Chondrocyte (in vitro differentiated cells): ENCODE results near the gene DCP1B. TPM values are rescaled to one million over a fixed set of nuclear protein-coding genes. Genes with fewer than 3 reads are reported as not detected.
A peak's percentile ranks its signal among the peaks of the same experiment; 100 is the strongest.

Source experiments
- DNase-seq: peaks from one replicate; pipeline ENCODE4 v3.0.0; 2021; ENCODE audit warnings: mixed read lengths, low spot score
- H3K27ac Mint-ChIP-seq: one replicate; pipeline ENCODE4 v1.8.0; 2021; ENCODE audit warnings: mild to moderate bottlenecking, moderate library complexity, mixed read lengths; ENCODE audit not compliant: unreplicated experiment
- H3K27me3 Mint-ChIP-seq: 2 replicates; pipeline ENCODE4 v1.8.0; 2021; ENCODE audit warnings: low read depth, mixed read lengths
- H3K36me3 Mint-ChIP-seq: 2 replicates; pipeline ENCODE4 v1.8.0; 2021; ENCODE audit warnings: low read depth, mixed read lengths
- H3K4me1 Mint-ChIP-seq: 2 replicates; pipeline ENCODE4 v1.8.0; 2021; ENCODE audit warnings: low read depth, mild to moderate bottlenecking, mixed read lengths
- H3K4me3 Mint-ChIP-seq: one replicate; pipeline ENCODE4 v1.8.0; 2021; ENCODE audit warnings: mild to moderate bottlenecking, moderate library complexity, mixed read lengths; ENCODE audit not compliant: unreplicated experiment
- H3K9me3 Mint-ChIP-seq: 2 replicates; pipeline ENCODE4 v1.8.0; 2021; ENCODE audit warnings: low read depth, mixed read lengths
- total RNA-seq: library from RNA; stranded (reverse); gene quantifications from 3 replicates; pipeline ENCODE4 v1.2.1, GENCODE V29; 2021
- TF ChIP-seq, protein P1 (sequence below): fragments of 200-600 bp; sonication (generic); IDR thresholded peaks from 2 replicates; pipeline ENCODE4 v1.5.0; 2021; ENCODE audit warnings: antibody characterized with exemption, mild to moderate bottlenecking, moderate library complexity

DCP1B gene
- total RNA-seq, 1 donor from 2014 or later = 12.7 TPM

DNA sequence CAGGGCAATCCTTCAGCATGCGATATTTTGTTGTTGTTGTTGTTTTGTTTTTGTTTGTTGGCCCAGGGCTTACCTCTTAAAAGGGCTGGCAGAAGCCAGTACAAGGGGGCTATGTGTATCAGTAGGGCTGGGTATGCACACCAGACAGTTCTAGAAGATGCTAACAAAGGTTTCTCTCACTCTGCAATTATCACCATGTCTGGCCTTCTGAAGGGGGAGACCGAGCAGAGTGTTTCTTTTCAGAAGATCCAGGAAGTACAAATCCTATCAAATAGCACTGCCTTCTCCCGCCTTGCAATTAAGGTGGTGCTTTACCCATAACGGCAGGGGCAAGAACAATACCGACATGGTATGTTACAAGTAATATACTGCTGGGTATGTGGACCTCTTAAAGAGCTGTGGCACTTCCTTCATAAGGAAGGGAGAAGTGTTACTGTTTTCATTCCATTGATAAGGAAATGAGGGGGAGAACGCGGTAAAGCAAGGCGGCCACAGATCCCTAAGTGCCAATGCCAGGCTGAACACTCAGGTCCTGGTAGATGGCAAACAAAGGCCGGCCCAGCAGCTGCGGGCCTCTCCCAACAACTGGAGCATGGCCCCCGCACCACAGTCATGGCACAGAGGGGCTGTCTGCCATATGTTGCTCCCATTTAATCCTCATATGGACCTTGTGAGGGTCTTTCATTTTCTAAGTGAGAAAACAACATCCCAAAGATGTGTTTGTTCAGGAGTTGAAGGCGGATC is 66.6 kb downstream of the DCP1B start:
- peaks cover 10% of the 10 kb centered on the region for H3K36me3 Mint-ChIP-seq
- H3K27ac Mint-ChIP-seq = no peak overlapping the region
- H3K27me3 Mint-ChIP-seq = no peaks in the 10 kb centered on the region
- peaks cover 58% of the 10 kb centered on the region for H3K4me1 Mint-ChIP-seq
- no peak overlapping the region for H3K4me3 Mint-ChIP-seq
- DNase-seq = no peak
- TF ChIP-seq, protein P1, sequence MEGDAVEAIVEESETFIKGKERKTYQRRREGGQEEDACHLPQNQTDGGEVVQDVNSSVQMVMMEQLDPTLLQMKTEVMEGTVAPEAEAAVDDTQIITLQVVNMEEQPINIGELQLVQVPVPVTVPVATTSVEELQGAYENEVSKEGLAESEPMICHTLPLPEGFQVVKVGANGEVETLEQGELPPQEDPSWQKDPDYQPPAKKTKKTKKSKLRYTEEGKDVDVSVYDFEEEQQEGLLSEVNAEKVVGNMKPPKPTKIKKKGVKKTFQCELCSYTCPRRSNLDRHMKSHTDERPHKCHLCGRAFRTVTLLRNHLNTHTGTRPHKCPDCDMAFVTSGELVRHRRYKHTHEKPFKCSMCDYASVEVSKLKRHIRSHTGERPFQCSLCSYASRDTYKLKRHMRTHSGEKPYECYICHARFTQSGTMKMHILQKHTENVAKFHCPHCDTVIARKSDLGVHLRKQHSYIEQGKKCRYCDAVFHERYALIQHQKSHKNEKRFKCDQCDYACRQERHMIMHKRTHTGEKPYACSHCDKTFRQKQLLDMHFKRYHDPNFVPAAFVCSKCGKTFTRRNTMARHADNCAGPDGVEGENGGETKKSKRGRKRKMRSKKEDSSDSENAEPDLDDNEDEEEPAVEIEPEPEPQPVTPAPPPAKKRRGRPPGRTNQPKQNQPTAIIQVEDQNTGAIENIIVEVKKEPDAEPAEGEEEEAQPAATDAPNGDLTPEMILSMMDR = no peak
- no peaks in the 10 kb centered on the region for H3K9me3 Mint-ChIP-seq

DNA sequence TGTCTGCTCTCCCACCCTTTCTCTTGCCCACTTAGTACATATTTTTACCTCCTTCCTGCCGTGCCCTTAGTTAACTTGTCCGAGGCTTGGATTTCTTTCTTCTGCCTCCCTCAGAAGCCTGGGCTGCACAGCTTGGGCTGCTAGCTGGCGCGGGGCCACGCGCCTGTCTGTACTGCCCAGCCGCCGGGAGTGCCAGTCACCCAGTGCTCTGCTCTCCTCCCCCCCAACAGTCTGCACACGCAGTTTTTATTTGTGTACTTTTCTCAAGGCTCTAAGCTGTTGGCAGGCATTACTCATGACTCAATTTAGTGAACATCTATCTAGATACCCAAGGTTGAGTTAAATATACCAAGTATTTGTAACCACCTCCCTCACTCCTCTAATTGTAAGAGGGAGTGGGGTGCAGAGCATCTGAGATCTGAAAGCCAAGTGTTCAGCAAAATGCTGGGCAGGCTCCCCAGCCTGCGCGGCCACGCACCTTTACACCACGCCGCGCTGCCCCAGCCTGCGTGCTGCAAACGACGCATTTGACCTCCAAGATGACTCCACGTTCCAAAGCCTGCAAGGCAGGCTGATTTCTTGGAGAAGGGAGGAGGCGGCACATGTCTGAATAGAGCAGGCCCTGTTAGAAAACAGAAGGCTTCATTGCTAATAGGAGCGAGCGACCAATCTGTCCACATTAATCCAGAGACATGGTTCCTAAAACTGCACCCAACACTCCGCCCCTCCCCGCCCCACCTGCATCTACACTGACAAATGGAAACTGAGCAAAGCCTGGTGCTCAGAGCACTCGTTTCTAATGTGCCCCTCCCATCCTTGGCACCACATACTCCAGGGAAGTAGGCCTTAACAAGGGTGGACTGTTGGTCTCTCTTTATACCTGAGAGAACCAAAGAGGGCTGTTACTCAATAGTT is 67.6 kb downstream of the DCP1B start:
- DNase-seq = no peak
- TF ChIP-seq, protein P1 = peak; percentile 13
- no peaks in the 10 kb centered on the region for H3K27me3 Mint-ChIP-seq
- peaks cover 62% of the 10 kb centered on the region for H3K4me1 Mint-ChIP-seq
- H3K4me3 Mint-ChIP-seq = peak overlapping the region; percentile 48
- no peaks in the 10 kb centered on the region for H3K9me3 Mint-ChIP-seq
- H3K36me3 Mint-ChIP-seq = peaks cover 5% of the 10 kb centered on the region
- H3K27ac Mint-ChIP-seq = peak overlapping the region; percentile 90

DNA sequence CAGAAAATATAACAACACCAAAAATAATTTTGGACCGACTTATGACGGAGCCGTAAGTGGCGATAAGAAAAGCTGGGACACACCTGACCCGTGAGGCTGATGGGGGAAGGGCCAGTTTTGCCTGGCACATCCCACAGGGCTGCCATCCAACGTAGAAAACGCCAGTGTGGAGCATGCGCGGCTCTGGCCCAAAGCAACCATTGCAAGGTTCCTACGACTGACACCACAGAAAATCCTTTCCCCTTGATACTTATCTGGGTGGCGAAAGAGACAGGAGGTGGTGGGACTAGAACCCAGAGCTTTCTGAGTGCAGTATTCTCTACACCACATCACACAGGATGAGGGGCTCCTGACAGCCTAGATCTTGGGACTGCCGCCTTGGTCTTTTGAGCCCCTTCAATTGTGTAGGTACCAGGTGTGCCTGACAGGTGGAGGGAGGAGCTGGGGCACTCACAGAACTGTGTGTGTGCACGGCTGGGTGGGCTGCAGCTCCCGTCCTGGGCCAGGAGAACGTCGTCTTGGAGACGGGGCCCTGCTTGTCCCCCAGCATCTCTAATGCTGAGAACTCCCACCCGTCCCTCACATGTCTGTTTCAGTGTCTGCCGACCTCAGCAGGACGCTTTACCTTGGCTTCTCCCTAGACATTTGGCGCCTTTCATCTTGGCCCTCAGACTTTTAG is 68.4 kb downstream of the DCP1B start:
- Mint-ChIP-seq H3K4me3 (peak overlapping the region; percentile 48), H3K9me3 (no peaks in the 10 kb centered on the region), H3K27me3 (peaks cover 4% of the 10 kb centered on the region), H3K4me1 (peaks cover 63% of the 10 kb centered on the region), H3K36me3 (peaks cover 2% of the 10 kb centered on the region), H3K27ac (peak overlapping the region; percentile 90)
- TF ChIP-seq, protein P1 = no peak
- DNase-seq = no peak

DNA sequence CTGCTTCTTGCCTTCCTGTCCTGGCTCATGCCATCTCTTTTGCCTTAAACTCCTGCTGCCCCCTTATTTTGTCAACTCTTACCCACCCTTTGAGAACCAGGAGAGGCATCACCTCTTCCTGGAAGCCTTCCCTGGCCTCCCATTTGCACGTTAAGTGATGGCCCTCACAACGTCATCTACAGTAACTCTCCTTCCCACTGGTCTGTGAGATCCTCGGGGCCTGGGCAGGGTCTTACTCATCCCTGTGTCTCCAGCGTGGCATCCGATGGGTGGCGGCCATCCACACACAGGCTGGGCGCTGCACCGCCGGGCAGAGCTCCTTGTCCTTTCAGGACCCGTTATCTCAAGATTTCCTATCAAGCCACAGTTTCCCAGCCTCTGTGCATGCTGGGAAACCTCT is 69.0 kb downstream of the DCP1B start:
- Mint-ChIP-seq H3K27me3 (peaks cover 5% of the 10 kb centered on the region), H3K4me1 (peaks cover 63% of the 10 kb centered on the region), H3K36me3 (no peaks in the 10 kb centered on the region), H3K9me3 (no peaks in the 10 kb centered on the region), H3K4me3 (no peak overlapping the region), H3K27ac (peak overlapping the region; percentile 5)
- DNase-seq = no peak
- TF ChIP-seq, protein P1 = no peak

DNA sequence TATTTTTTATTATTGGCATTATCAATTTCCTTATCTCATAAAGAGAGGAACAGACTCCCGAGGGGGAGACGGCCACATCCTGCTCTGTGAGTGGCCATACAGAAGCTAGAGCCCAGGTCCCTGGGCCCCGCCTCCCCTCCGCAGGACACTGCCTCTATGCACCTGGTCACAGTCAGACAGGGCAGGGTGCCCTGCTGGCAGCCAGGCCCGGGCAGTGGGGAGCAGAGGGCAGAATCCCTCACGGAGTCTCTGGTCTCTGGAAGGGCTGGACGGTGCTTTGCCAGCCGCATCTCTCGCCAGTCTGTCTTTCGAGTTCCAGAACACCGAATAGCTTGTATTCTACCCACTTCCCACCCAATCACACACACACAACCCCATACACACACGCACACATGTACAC is 69.4 kb downstream of the DCP1B start:
- Mint-ChIP-seq H3K4me1 (peaks cover 59% of the 10 kb centered on the region), H3K4me3 (no peak overlapping the region), H3K36me3 (no peaks in the 10 kb centered on the region), H3K9me3 (no peaks in the 10 kb centered on the region), H3K27ac (no peak overlapping the region), H3K27me3 (peaks cover 7% of the 10 kb centered on the region)
- TF ChIP-seq, protein P1 = no peak
- DNase-seq = no peak
